Measurements from ENCODE around the gene MBD2.

- TF ChIP-seq CTCF (conservative IDR thresholded peaks at IDR 0.05; ENCODE audit: low read length): no peak
- no peak for TF ChIP-seq EZH2phosphoT487 (IDR thresholded peaks at IDR 0.05; ENCODE audit: borderline replicate concordance, low read depth, low read length)
These were observed 75.8 kb downstream of the MBD2 start for GRCh38 chr18:54148678-54149077.
